HepG2 (cell line): ENCODE measurements around the gene ZSCAN31. TPM values are rescaled to one million over a fixed set of nuclear protein-coding genes. Genes with fewer than 3 reads are reported as not detected.

Experiments used
- ATAC-seq: fragments of 200-7000 bp; cut with Tn5 transposase; 3 replicates; pipeline ENCODE4 v1.9.1; 2020; ENCODE audit warnings: mild to moderate bottlenecking, moderate library complexity
- Bru-seq: library from RNA; stranded (reverse); fragments of 400-500 nt; gene quantifications from one replicate; lab custom pipeline; 2021; lab: Mats Ljungman, UMichigan
- BruChase-seq, 2 experiments: library from RNA; stranded (reverse); fragments of 400-500 nt; gene quantifications; one replicate each; lab custom pipeline; 2021; lab: Mats Ljungman, UMichigan
- BruUV-seq: library from RNA; stranded (reverse); fragments of 400-500 nt; replicated peaks from 2 replicates; lab custom pipeline; 2021; lab: Mats Ljungman, UMichigan
- CTCF ChIA-PET: fragments of 300-600 bp; formaldehyde crosslinking; extraction: SDS; loops from one replicate; lab custom pipeline; 2021; ENCODE audit warnings: low total read pairs, inconsistent platforms, low intra/inter-chr PET ratio; lab: Yijun Ruan, JAX
- POLR2A ChIA-PET: fragments of 350-600 bp; sonication (Branson Sonifier 250); formaldehyde crosslinking; loops from one replicate; lab custom pipeline; 2020; ENCODE audit warnings: antibody characterized with exemption, inconsistent platforms; lab: Yijun Ruan, JAX
- DNase-seq: peaks from one replicate; pipeline ENCODE4 v3.0.0-alpha.2; 2015; ENCODE audit warnings: low spot score
- FAIRE-seq: peaks from 3 replicates; lab custom pipeline; 2011; peaks lifted over from hg19 to GRCh38; lab: Jason Lieb, UNC
- H2AFZ ChIP-seq: one replicate; pipeline ENCODE4 v1.6.1; 2011; ENCODE audit warnings: low read length, inconsistent platforms
- H3K27ac ChIP-seq: fragments of 300-600 bp; 3 replicates; pipeline ENCODE4 v1.8.0; 2011; ENCODE audit warnings: mixed run types, mild to moderate bottlenecking, mixed read lengths, low read length, inconsistent platforms; ENCODE audit not compliant: insufficient read depth; ENCODE audit errors: extremely low read length
- H3K27me3 ChIP-seq, 2 experiments: fragments of 200-600 bp in 1 of 2; 2 replicates in 1 of 2; 3 replicates in 1 of 2; pipeline versions ENCODE4 v1.6.0 to v1.8.0; 2011; ENCODE audit warnings: low read length in 2 of 2, mild to moderate bottlenecking in 2 of 2, moderate library complexity in 2 of 2, inconsistent platforms in 1 of 2; ENCODE audit not compliant: insufficient read depth in 2 of 2, control insufficient read depth in 1 of 2
- H3K36me3 ChIP-seq, 2 experiments: fragments of 200-600 bp in 1 of 2; replicated peaks in 1 of 2; 2 replicates in 1 of 2; 3 replicates in 1 of 2; pipeline versions ENCODE4 v1.5.1 to v1.8.0; 2011; ENCODE audit warnings: low read length in 2 of 2, inconsistent platforms in 1 of 2; ENCODE audit not compliant: insufficient read depth in 2 of 2, control insufficient read depth in 1 of 2
- H3K4me1 ChIP-seq: 2 replicates; pipeline ENCODE4 v1.5.1; 2012; ENCODE audit warnings: low read length, inconsistent platforms; ENCODE audit not compliant: insufficient read depth
- H3K4me2 ChIP-seq: 2 replicates; pipeline ENCODE4 v1.6.0; 2011; ENCODE audit warnings: low read depth, low read length, inconsistent platforms
- H3K4me3 ChIP-seq, 3 experiments: fragments of 200-600 bp in 1 of 3; sonication (generic), shearing (Covaris generic) in 1 of 3; replicated peaks in 1 of 3; 2 replicates each; pipeline ENCODE4 v1.5.1; 2011 to 2016; ENCODE audit warnings: low read length in 3 of 3, inconsistent platforms in 2 of 3, low read depth in 2 of 3, mild to moderate bottlenecking in 2 of 3, control low read depth in 1 of 3, mixed read lengths in 1 of 3; ENCODE audit not compliant: insufficient read depth in 1 of 3
- H3K79me2 ChIP-seq: one replicate; pipeline ENCODE4 v1.6.1; 2011; ENCODE audit warnings: low read length, inconsistent platforms; ENCODE audit not compliant: insufficient read depth
- H3K9ac ChIP-seq: 2 replicates; pipeline ENCODE4 v1.6.0; 2011; ENCODE audit warnings: mild to moderate bottlenecking, low read depth, low read length, inconsistent platforms; ENCODE audit not compliant: insufficient read depth
- H3K9me3 ChIP-seq: 2 replicates; pipeline ENCODE4 v1.5.1; 2012; ENCODE audit warnings: mild to moderate bottlenecking, low read length
- H4K20me1 ChIP-seq: 2 replicates; pipeline ENCODE4 v1.6.0; 2011; ENCODE audit warnings: inconsistent platforms, mild to moderate bottlenecking, low read length, moderate library complexity; ENCODE audit not compliant: insufficient read depth
- CREB1 ChIP-seq, 2 experiments: fragments of 450-650 bp in 1 of 2; IDR thresholded peaks; 2 replicates each; pipeline ENCODE4 v1.6.1; 2016 to 2017; ENCODE audit warnings: control low read depth in 1 of 2, mild to moderate bottlenecking in 1 of 2, missing compliant biosample characterization in 1 of 2, missing genetic modification characterization in 1 of 2
- GATAD1 ChIP-seq: IDR thresholded peaks from 2 replicates; pipeline ENCODE4 v1.6.1; 2016; ENCODE audit warnings: missing genetic modification reagents, missing compliant biosample characterization
- JUNB ChIP-seq: sonication (generic); formaldehyde crosslinking; IDR thresholded peaks from 2 replicates; pipeline ENCODE4 v1.8.0; 2022; ENCODE audit warnings: missing genetic modification reagents, mild to moderate bottlenecking, borderline replicate concordance
- KMT2A ChIP-seq: sonication (generic); formaldehyde crosslinking; IDR thresholded peaks from 2 replicates; pipeline ENCODE4 v1.4.0; 2020; ENCODE audit warnings: missing genetic modification reagents
- RAD51 ChIP-seq: fragments of 450-650 bp; IDR thresholded peaks from 2 replicates; pipeline ENCODE4 v1.6.1; 2016; ENCODE audit warnings: borderline replicate concordance
- TARDBP ChIP-seq: sonication (generic); formaldehyde crosslinking; IDR thresholded peaks from 2 replicates; pipeline ENCODE4 v1.8.0; 2022; ENCODE audit warnings: mild to moderate bottlenecking, missing genetic modification reagents
- U2AF2 ChIP-seq: fragments of 200-400 bp; formaldehyde crosslinking; IDR thresholded peaks from 2 replicates; pipeline ENCODE4 v1.6.1; 2017; ENCODE audit warnings: low read depth, mild to moderate bottlenecking, low read length
- XRCC5 ChIP-seq: fragments of 200-400 bp; formaldehyde crosslinking; optimal IDR thresholded peaks from 2 replicates; pipeline ENCODE3; 2017; ENCODE audit warnings: mild to moderate bottlenecking, low read length
- ZFP37 ChIP-seq: sonication (generic); formaldehyde crosslinking; IDR thresholded peaks from 2 replicates; pipeline ENCODE4 v1.4.0; 2020; ENCODE audit warnings: missing genetic modification reagents, borderline replicate concordance
- ZMAT3 ChIP-seq: sonication (generic); formaldehyde crosslinking; conservative IDR thresholded peaks from 2 replicates; pipeline ENCODE4 v1.7.0; 2021; ENCODE audit warnings: missing genetic modification reagents
- WGBS: methylation state at CpG from one replicate; pipeline ENCODE4 v1.1.6; 2017; ENCODE audit warnings: low lambda C conversion rate; 5-methylcytosine and 5-hydroxymethylcytosine counted together
- in situ Hi-C: cut with HindIII; loops from 2 replicates; pipeline ENCODE4 v1.10.0; 2017; ENCODE audit warnings: low pct_unique_long_range_greater_than_20kb; ENCODE audit not compliant: extremely low pct_ligation_motif_present
- intact Hi-C: fragments of 100-400 bp; cut with micrococcal nuclease; formaldehyde crosslinking; loops from one replicate; pipeline ENCODE4 v1.10.0; 2022; ENCODE audit not compliant: unreplicated experiment
- long read RNA-seq, 2 experiments: library from RNA in 1 of 2; library from polyadenylated mRNA in 1 of 2; stranded (forward) in 1 of 2; unstranded in 1 of 2; transcript quantifications; one replicate each; pipeline ENCODE4 v2.0.0, GENCODE V29; 2019 to 2022
- polyA minus RNA-seq, 3 experiments: library from RNA; depleted of rRNA, polyadenylated mRNA; stranded (reverse); fragments of >200 nt; gene quantifications; 2 replicates each; pipeline ENCODE4 v1.2.3, GENCODE V29; 2011; ENCODE audit warnings: low replicate concordance in 1 of 3
- polyA plus RNA-seq, 8 experiments: library from polyadenylated mRNA; depleted of rRNA in 3 of 8; stranded (reverse) in 7 of 8; unstranded in 1 of 8; fragments of >200 nt; fragmentation: Illumina TruSeq in 4 of 8; extraction: Trizol in 4 of 8; gene quantifications; 2 replicates each; pipeline versions ENCODE4 v1.2.1 to v1.2.3, GENCODE V29; 2011 to 2016; ENCODE audit warnings: low read depth in 4 of 8, missing spikeins in 1 of 8, mixed read lengths in 1 of 8; ENCODE audit not compliant: insufficient read depth in 1 of 8
- total RNA-seq, 5 experiments: library from RNA; depleted of rRNA; stranded (reverse); fragments of >200 nt; fragmentation: Illumina TruSeq; extraction: Trizol; gene quantifications; 2 replicates each; pipeline ENCODE4 v1.2.3, GENCODE V29; 2016; ENCODE audit warnings: low read depth in 1 of 5
- TF ChIP-seq, protein P1 (sequence below): sonication (generic); formaldehyde crosslinking; IDR thresholded peaks from 2 replicates; pipeline ENCODE4 v1.4.0; 2020; ENCODE audit warnings: missing genetic modification reagents

ZSCAN31 gene
- total RNA-seq (2016; rRNA removed; fragmentation: Illumina TruSeq; extraction: Trizol): 6.2 and 7.2 TPM in 2 replicates
- total RNA-seq (2016; cell fraction: cytosol; rRNA removed; fragmentation: Illumina TruSeq; extraction: Trizol; ENCODE audit: low read depth): 3.0 and 3.6 TPM in 2 replicates
- total RNA-seq (2016; cell fraction: insoluble cytoplasmic fraction; rRNA removed; fragmentation: Illumina TruSeq; extraction: Trizol): 7.3 and 8.3 TPM in 2 replicates
- total RNA-seq (2016; cell fraction: membrane; rRNA removed; fragmentation: Illumina TruSeq; extraction: Trizol): 6.2 and 10.2 TPM in 2 replicates
- 4.9 and 6.5 TPM in 2 replicates for total RNA-seq (2016; cell fraction: nucleus; rRNA removed; fragmentation: Illumina TruSeq; extraction: Trizol)
- polyA plus RNA-seq (2011; rRNA removed): 3.6 and 5.3 TPM in 2 replicates
- 2.6 and 3.6 TPM in 2 replicates for polyA plus RNA-seq (2011; cell fraction: cytosol; rRNA removed)
- 3.9 and 4.9 TPM in 2 replicates for polyA plus RNA-seq (2011; cell fraction: nucleus; rRNA removed)
- polyA plus RNA-seq (2012): 4.8 and 4.9 TPM in 2 replicates
- polyA plus RNA-seq (2016; cell fraction: cytosol; fragmentation: Illumina TruSeq; extraction: Trizol; ENCODE audit: low read depth): 1.6 and 2.0 TPM in 2 replicates
- 5.7 TPM in 2 replicates for polyA plus RNA-seq (2016; cell fraction: insoluble cytoplasmic fraction; fragmentation: Illumina TruSeq; extraction: Trizol; ENCODE audit: low read depth)
- polyA plus RNA-seq (2016; cell fraction: membrane; fragmentation: Illumina TruSeq; extraction: Trizol; ENCODE audit: low read depth): 2.2 and 2.3 TPM in 2 replicates
- 4.4 and 7.8 TPM in 2 replicates for polyA plus RNA-seq (2016; cell fraction: nucleus; fragmentation: Illumina TruSeq; extraction: Trizol; ENCODE audit: insufficient read depth, low read depth)
- 7.2 and 8.6 TPM in 2 replicates for polyA minus RNA-seq (2011; rRNA and poly(A)+ RNA removed; ENCODE audit: low replicate concordance)
- 5.3 and 5.4 TPM in 2 replicates for polyA minus RNA-seq (2011; cell fraction: cytosol; rRNA and poly(A)+ RNA removed)
- 7.1 and 8.2 TPM in 2 replicates for polyA minus RNA-seq (2011; cell fraction: nucleus; rRNA and poly(A)+ RNA removed)
- Bru-seq, nascent RNA: percentile 54 among the genes with signal in this experiment
- BruChase-seq, experiment 1, labeled RNA remaining after a 6-hour chase: percentile 47 among the genes with signal in this experiment
- percentile 49 among the genes with signal in this experiment for BruChase-seq, experiment 2, labeled RNA remaining after a 2-hour chase
- long read RNA-seq, experiment 1, partial matches to known transcripts: 1 of 9 reads
- long read RNA-seq, experiment 1, other reads (novel, unspliced or antisense): 3 of 9 reads
- long read RNA-seq, experiment 2, partial matches to known transcripts: 0 of 2 reads
- long read RNA-seq, experiment 2, other reads (novel, unspliced or antisense): 2 of 2 reads

DNA sequence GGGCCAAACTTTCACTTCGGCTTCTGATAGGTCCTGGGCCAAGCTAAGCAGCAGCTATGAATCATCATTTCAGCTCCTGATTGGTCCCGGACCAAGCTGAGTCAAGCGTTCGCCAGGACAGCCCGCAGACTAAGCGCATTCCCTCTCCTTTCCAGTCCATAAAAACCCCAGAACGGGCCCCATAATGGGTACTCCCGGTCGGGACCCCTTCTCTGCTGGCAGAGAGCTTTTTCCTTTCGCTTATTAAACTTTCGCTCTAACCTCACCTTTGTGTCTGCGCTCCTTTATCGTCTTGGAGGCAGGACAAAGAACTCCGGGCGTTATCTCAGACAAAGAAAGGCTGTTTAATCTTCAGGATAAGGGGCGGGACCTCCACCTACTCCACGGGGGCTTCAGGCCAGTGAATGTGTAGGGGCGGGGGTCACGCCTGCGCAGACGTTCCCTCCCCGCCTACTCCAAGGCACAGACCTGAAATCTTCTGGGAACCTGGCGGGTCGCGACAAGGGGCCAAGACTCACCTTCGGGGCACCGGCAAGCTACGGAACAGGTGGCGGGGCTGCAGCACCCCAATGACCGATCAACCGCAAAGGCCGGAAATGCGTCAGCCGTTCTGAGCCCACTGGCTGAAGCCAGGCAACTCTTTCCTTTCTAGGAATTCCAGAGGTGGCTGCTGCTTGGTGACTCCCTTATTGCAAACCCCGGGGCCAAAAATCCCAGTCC, at the start of gene ZSCAN31:
Gene ZSCAN31 (minus strand): TSS at position 585 of the 720 bp plus-strand sequence. CDS start 6,465 bp downstream, outside the sequence.
- peak; percentile 95 for FAIRE-seq
- intact Hi-C loops: loop anchor here (1.0 kb wide), 2 partner anchors 10 to 11 kb away; no protein-coding TSS in a partner anchor
- TF ChIP-seq ZMAT3 (CRISPR knock-in tag): no peak; the same call in 1 of the 2 replicates
- peak; percentile 81 for TF ChIP-seq GATAD1 (CRISPR knock-in tag)
- TF ChIP-seq U2AF2: no peak
- no peak for TF ChIP-seq TARDBP (CRISPR knock-in tag)
- TF ChIP-seq XRCC5: peak; percentile 1
- no peak for TF ChIP-seq JUNB (CRISPR knock-in tag)
- peak; percentile 67 for TF ChIP-seq CREB1 (IDR thresholded peaks at IDR 0.05)
- TF ChIP-seq CREB1 (CRISPR knock-in tag; IDR thresholded peaks at IDR 0.05): peak; percentile 78
- no peak for TF ChIP-seq ZFP37 (CRISPR knock-in tag)
- TF ChIP-seq KMT2A (CRISPR knock-in tag): no peak; the same call in 1 of the 2 replicates
- TF ChIP-seq, protein P1, sequence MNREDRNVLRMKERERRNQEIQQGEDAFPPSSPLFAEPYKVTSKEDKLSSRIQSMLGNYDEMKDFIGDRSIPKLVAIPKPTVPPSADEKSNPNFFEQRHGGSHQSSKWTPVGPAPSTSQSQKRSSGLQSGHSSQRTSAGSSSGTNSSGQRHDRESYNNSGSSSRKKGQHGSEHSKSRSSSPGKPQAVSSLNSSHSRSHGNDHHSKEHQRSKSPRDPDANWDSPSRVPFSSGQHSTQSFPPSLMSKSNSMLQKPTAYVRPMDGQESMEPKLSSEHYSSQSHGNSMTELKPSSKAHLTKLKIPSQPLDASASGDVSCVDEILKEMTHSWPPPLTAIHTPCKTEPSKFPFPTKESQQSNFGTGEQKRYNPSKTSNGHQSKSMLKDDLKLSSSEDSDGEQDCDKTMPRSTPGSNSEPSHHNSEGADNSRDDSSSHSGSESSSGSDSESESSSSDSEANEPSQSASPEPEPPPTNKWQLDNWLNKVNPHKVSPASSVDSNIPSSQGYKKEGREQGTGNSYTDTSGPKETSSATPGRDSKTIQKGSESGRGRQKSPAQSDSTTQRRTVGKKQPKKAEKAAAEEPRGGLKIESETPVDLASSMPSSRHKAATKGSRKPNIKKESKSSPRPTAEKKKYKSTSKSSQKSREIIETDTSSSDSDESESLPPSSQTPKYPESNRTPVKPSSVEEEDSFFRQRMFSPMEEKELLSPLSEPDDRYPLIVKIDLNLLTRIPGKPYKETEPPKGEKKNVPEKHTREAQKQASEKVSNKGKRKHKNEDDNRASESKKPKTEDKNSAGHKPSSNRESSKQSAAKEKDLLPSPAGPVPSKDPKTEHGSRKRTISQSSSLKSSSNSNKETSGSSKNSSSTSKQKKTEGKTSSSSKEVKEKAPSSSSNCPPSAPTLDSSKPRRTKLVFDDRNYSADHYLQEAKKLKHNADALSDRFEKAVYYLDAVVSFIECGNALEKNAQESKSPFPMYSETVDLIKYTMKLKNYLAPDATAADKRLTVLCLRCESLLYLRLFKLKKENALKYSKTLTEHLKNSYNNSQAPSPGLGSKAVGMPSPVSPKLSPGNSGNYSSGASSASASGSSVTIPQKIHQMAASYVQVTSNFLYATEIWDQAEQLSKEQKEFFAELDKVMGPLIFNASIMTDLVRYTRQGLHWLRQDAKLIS: no peak
- no peak for TF ChIP-seq RAD51

More for the DNA sequence above, at the start of gene ZSCAN31:
- Histone ChIP-seq H3K79me2 (peaks cover 9% of the 10 kb centered on the region), H4K20me1 (no peaks in the 10 kb centered on the region), H3K9me3 (peaks cover 8% of the 10 kb centered on the region), H3K4me2 (peak within 1 kb of the TSS; percentile 87), H3K36me3 (no peaks in the 10 kb centered on the region), H3K4me1 (peaks cover 25% of the 10 kb centered on the region), H3K27me3 (no peaks in the 10 kb centered on the region; a peak in 1 of 5 replicates), H3K27ac (peak within 1 kb of the TSS; percentile 96), H2AFZ (peak within 1 kb of the TSS; percentile 68), H3K9ac (peak within 1 kb of the TSS; percentile 88), H3K4me3 (peak within 1 kb of the TSS; percentile 78 to 94 (median 80))
- 1% methylated on average over 33 of the region's 35 CpGs for WGBS
- TSS peak; percentile 91 for BruUV-seq
- in situ Hi-C loops: no loop called here
- CTCF ChIA-PET: no interaction called here
- ATAC-seq (peak; percentile 98), DNase-seq (peak; percentile 99)
- POLR2A ChIA-PET: interaction anchor here (0.6 to 4.9 kb wide), 36 partner anchors 9 to 863 kb away, joined by 3 to 108 read pairs (median 6); partner anchors contain the start of genes PGBD1, ZKSCAN3, ZKSCAN4 and ZKSCAN8
